GM12892 (cell line): ENCODE results near the gene INVS.

ENCODE experiments used
- POLR2A ChIP-seq: IDR thresholded peaks from 2 replicates; pipeline ENCODE4 v1.6.1; 2011; ENCODE audit warnings: low read depth, low read length, control low read depth
- POLR2AphosphoS5 ChIP-seq: IDR thresholded peaks from 2 replicates; pipeline ENCODE4 v1.6.1; 2011; ENCODE audit warnings: low read depth, low read length, control low read depth

DNA sequence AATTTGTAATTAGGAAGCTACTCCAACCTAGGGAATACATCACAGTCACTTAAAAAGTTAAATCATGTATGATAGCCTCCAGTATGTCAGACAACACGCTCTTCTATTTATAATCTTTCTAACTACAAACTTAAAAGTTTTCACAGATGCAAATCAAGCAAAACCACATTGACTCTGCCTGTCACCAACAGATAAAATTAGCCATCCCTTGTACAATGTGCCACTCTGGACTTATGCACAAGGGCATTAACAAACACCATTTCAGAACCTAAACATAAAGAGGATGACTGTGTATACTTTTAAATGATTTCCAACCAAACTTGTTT is 15.0 kb upstream of the INVS start:
- TF ChIP-seq POLR2AphosphoS5 (no peak), POLR2A (no peak)
